H9 (cell line): Measurements from ENCODE around the gene SLC24A1. TPM values are rescaled to one million over a fixed set of nuclear protein-coding genes. Genes with fewer than 3 reads are reported as not detected.

Source experiments
- DNase-seq: peaks from one replicate; pipeline ENCODE4 v3.0.0-alpha.2; 2017
- H2AFZ ChIP-seq: one replicate; pipeline ENCODE4 v1.6.1; 2013; ENCODE audit warnings: mild to moderate bottlenecking, low read length, control low read depth, moderate library complexity
- H2AK5ac ChIP-seq: 2 replicates; pipeline ENCODE4 v1.6.1; 2013; ENCODE audit warnings: low read length, control low read depth, mixed read lengths; ENCODE audit not compliant: insufficient read length
- H2BK120ac ChIP-seq: one replicate; pipeline ENCODE4 v1.6.1; 2013; ENCODE audit warnings: low read depth, mild to moderate bottlenecking, low read length, control low read depth, inconsistent platforms; ENCODE audit not compliant: poor library complexity, severe bottlenecking
- H2BK12ac ChIP-seq: 2 replicates; pipeline ENCODE4 v1.6.1; 2013; ENCODE audit warnings: low read length, control low read depth, mixed read lengths, low read depth; ENCODE audit not compliant: insufficient read length
- H2BK15ac ChIP-seq: 2 replicates; pipeline ENCODE4 v1.6.1; 2013; ENCODE audit warnings: low read depth, low read length, control low read depth
- H2BK20ac ChIP-seq: one replicate; pipeline ENCODE4 v1.6.1; 2013; ENCODE audit warnings: low read depth, mild to moderate bottlenecking, low read length, control low read depth, inconsistent platforms; ENCODE audit not compliant: poor library complexity, severe bottlenecking
- H2BK5ac ChIP-seq: 2 replicates; pipeline ENCODE4 v1.6.1; 2013; ENCODE audit warnings: low read length, control low read depth, mixed read lengths; ENCODE audit not compliant: insufficient read length
- H3K14ac ChIP-seq: 2 replicates; pipeline ENCODE4 v1.6.1; 2013; ENCODE audit warnings: low read length, control low read depth; ENCODE audit not compliant: insufficient read depth
- H3K18ac ChIP-seq: 2 replicates; pipeline ENCODE4 v1.6.1; 2013; ENCODE audit warnings: low read depth, mild to moderate bottlenecking, mixed read lengths, low read length, control low read depth; ENCODE audit not compliant: insufficient read length
- H3K23ac ChIP-seq: 2 replicates; pipeline ENCODE4 v1.6.1; 2013; ENCODE audit warnings: low read length, control low read depth, mixed read lengths, low read depth; ENCODE audit not compliant: insufficient read length
- H3K23me2 ChIP-seq: 2 replicates; pipeline ENCODE4 v1.6.1; 2013; ENCODE audit warnings: low read depth, mild to moderate bottlenecking, mixed read lengths, low read length, control low read depth; ENCODE audit not compliant: insufficient read length, poor library complexity, severe bottlenecking
- H3K27ac ChIP-seq: 2 replicates; pipeline ENCODE4 v1.5.1; 2013; ENCODE audit warnings: low read length, control low read depth, mixed read lengths, low read depth; ENCODE audit not compliant: insufficient read length
- H3K27me3 ChIP-seq: 2 replicates; pipeline ENCODE4 v1.6.1; 2013; ENCODE audit warnings: low read length, control low read depth, inconsistent platforms; ENCODE audit not compliant: insufficient read depth
- H3K4ac ChIP-seq: 2 replicates; pipeline ENCODE4 v1.6.1; 2013; ENCODE audit warnings: low read depth, mild to moderate bottlenecking, control low read depth, inconsistent platforms, low read length, moderate library complexity
- H3K4me1 ChIP-seq: 2 replicates; pipeline ENCODE4 v1.6.1; 2013; ENCODE audit warnings: low read length, control low read depth, inconsistent platforms; ENCODE audit not compliant: insufficient read depth
- H3K4me2 ChIP-seq: 2 replicates; pipeline ENCODE4 v1.6.1; 2013; ENCODE audit warnings: low read length, control low read depth, mixed read lengths; ENCODE audit not compliant: insufficient read length, insufficient read depth
- H3K56ac ChIP-seq: 2 replicates; pipeline ENCODE4 v1.6.1; 2013; ENCODE audit warnings: low read depth, mild to moderate bottlenecking, mixed read lengths, low read length, control low read depth; ENCODE audit not compliant: insufficient read length
- H3K79me1 ChIP-seq: 2 replicates; pipeline ENCODE4 v1.6.1; 2013; ENCODE audit warnings: low read depth, mild to moderate bottlenecking, moderate library complexity, low read length, control low read depth, inconsistent platforms; ENCODE audit not compliant: insufficient read depth, poor library complexity, severe bottlenecking
- H3K79me2 ChIP-seq: 2 replicates; pipeline ENCODE4 v1.6.1; 2013; ENCODE audit warnings: low read length, control low read depth, inconsistent platforms; ENCODE audit not compliant: insufficient read depth
- H3K9ac ChIP-seq: 2 replicates; pipeline ENCODE4 v1.6.1; 2013; ENCODE audit warnings: low read length, control low read depth, mixed read lengths; ENCODE audit not compliant: insufficient read length; ENCODE audit errors: extremely low read depth
- H3K9me3 ChIP-seq: one replicate; pipeline ENCODE4 v1.6.1; 2013; ENCODE audit warnings: low read depth, low read length, inconsistent platforms; ENCODE audit not compliant: control insufficient read depth
- H3T11ph ChIP-seq: one replicate; pipeline ENCODE4 v1.6.1; 2013; ENCODE audit warnings: mild to moderate bottlenecking, low read length, control low read depth, inconsistent platforms
- H4K20me1 ChIP-seq: one replicate; pipeline ENCODE4 v1.6.1; 2013; ENCODE audit not compliant: control insufficient read depth, insufficient read length, insufficient read depth
- H4K5ac ChIP-seq: 2 replicates; pipeline ENCODE4 v1.6.1; 2013; ENCODE audit warnings: low read depth, mild to moderate bottlenecking, mixed read lengths, low read length, control low read depth; ENCODE audit not compliant: insufficient read length
- H4K8ac ChIP-seq: replicated peaks from 2 replicates; pipeline ENCODE4 v1.6.1; 2013; ENCODE audit warnings: low read length, control low read depth, mixed read lengths, low read depth; ENCODE audit not compliant: insufficient read length
- H4K91ac ChIP-seq: 2 replicates; pipeline ENCODE4 v1.6.1; 2013; ENCODE audit warnings: low read depth, mild to moderate bottlenecking, moderate library complexity, mixed read lengths, low read length, control low read depth; ENCODE audit not compliant: insufficient read length
- H3K27ac Mint-ChIP-seq, 3 experiments: 2 replicates in 2 of 3; 3 replicates in 1 of 3; pipeline ENCODE4 v1.8.0; 2020 to 2021; ENCODE audit warnings: mixed read lengths in 3 of 3, mild to moderate bottlenecking in 1 of 3, moderate library complexity in 1 of 3
- H3K27me3 Mint-ChIP-seq: 2 replicates; pipeline ENCODE4 v1.8.0; 2021; ENCODE audit warnings: low read depth, mild to moderate bottlenecking, moderate library complexity, mixed read lengths
- H3K36me3 Mint-ChIP-seq, 3 experiments: 2 replicates in 2 of 3; 3 replicates in 1 of 3; pipeline ENCODE4 v1.8.0; 2020 to 2021; ENCODE audit warnings: low read depth in 3 of 3, mixed read lengths in 3 of 3; ENCODE audit not compliant: insufficient read depth in 1 of 3
- H3K4me1 Mint-ChIP-seq, 2 experiments: 2 replicates each; pipeline ENCODE4 v1.8.0; 2020; ENCODE audit warnings: mixed read lengths in 2 of 2
- H3K4me3 Mint-ChIP-seq, 2 experiments: 2 replicates in 1 of 2; 3 replicates in 1 of 2; pipeline ENCODE4 v1.8.0; 2020 to 2021; ENCODE audit warnings: mild to moderate bottlenecking in 2 of 2, mixed read lengths in 2 of 2, moderate library complexity in 1 of 2
- H3K9me3 Mint-ChIP-seq, 2 experiments: 2 replicates in 1 of 2; 3 replicates in 1 of 2; pipeline ENCODE4 v1.8.0; 2020; ENCODE audit warnings: mild to moderate bottlenecking in 2 of 2, mixed read lengths in 2 of 2, moderate library complexity in 1 of 2
- CTCF ChIP-seq: fragments of 200-600 bp; sonication (generic); conservative IDR thresholded peaks from 3 replicates; pipeline ENCODE4 v1.8.0; 2021; ENCODE audit warnings: antibody characterized with exemption, mild to moderate bottlenecking
- WGBS: extraction: QIAGEN DNeasy Blood & Tissue Kit; methylation state at CpG from one replicate; pipeline ENCODE4 v1.1.7; 2013; ENCODE audit warnings: missing lambda C conversion rate, low lambda C conversion rate, mixed read lengths; ENCODE audit not compliant: insufficient read length; ENCODE audit errors: extremely low coverage; 5-methylcytosine and 5-hydroxymethylcytosine counted together
- total RNA-seq: library from RNA; stranded (reverse); gene quantifications from 2 replicates; pipeline ENCODE4 v1.2.1, GENCODE V29; 2021

Gene SLC24A1
- total RNA-seq, 1 experiment from 2014 or later = 8.6 TPM

DNA sequence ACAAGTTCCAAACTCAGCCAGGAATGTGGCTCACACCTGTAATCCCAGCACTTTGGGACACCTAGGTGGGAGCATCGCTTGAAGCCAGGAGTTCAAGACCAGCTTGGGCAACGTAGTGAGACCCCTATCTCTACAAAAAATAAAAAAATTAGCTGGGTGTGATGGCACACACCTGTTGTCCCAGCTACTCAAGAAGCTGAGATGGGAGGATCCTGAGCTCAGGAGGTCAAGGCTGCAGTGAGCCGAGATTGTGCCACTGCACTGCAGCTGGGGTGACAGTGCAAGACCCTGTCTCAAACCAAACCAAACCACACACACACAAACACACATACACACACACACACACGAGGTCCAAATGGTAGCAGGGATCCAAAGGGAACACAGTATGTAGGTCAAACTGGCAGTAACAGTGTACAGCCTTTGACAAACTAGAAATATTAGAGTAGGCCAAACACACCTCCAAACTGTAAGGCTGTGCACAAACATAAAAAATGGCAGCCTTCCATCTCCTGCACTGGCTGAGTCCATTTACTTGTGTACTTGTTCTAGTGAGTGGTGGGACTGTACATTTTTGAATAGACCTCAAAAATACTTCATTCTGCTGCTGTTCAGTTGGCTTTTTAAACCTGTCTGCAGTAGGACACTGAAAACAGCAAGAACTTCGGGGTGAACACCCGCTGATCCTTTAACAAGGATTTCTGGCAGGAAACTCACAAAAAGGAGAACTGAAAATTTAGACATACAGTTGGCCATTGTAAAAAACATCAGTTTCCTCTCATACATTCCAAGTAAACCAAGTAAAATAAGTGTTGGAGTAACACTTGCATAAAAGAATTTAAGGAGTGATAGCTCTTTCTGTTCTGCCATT is 44.4 kb upstream of the SLC24A1 start:
- no peak overlapping the region for H3K4me2 ChIP-seq

More for the DNA sequence above, 44.4 kb upstream of the SLC24A1 start:
- Histone ChIP-seq H3K9me3 (no peaks in the 10 kb centered on the region), H3K4ac (no peak overlapping the region), H4K91ac (no peak overlapping the region), H3K27me3 (no peaks in the 10 kb centered on the region), H3K14ac (no peak overlapping the region), H2AK5ac (no peak overlapping the region), H3T11ph (no peak overlapping the region), H3K9ac (no peak overlapping the region), H3K23ac (no peak overlapping the region), H3K79me2 (no peaks in the 10 kb centered on the region), H3K79me1 (no peaks in the 10 kb centered on the region), H3K4me1 (0 out of 2 replicates have a peak, but pooled peaks cover 3% of the 10 kb centered on the region), H2BK20ac (no peak overlapping the region), H4K20me1 (no peaks in the 10 kb centered on the region), H4K8ac (no peak overlapping the region), H3K18ac (no peak overlapping the region), H2BK12ac (no peak overlapping the region), H3K56ac (no peak overlapping the region), H3K27ac (no peak overlapping the region), H2BK5ac (no peak overlapping the region), H2AFZ (no peak overlapping the region), H2BK15ac (no peak overlapping the region), H2BK120ac (no peak overlapping the region), H3K23me2 (no peaks in the 10 kb centered on the region), H4K5ac (no peak overlapping the region)
- DNase-seq = no peak
- Mint-ChIP-seq H3K4me1 (peaks cover 2 to 13% of the 10 kb centered on the region in 2 experiments; a peak in 2 of 4 replicates), H3K36me3 (peaks cover 13 to 67% (median 45%) of the 10 kb centered on the region in 3 experiments; a peak in 6 of 7 replicates), H3K9me3 (no peaks in the 10 kb centered on the region), H3K4me3 (no peak overlapping the region), H3K27ac (peak overlapping the region in 2 of 3 experiments; percentile 7 to 87; a peak in 2 of 7 replicates), H3K27me3 (no peaks in the 10 kb centered on the region)
- TF ChIP-seq CTCF = no peak
- no CpG with 5 or more reads among the region's 6 CpGs for WGBS
